Activated T-helper 1 cell treated with Interleukin-2 at 50 U/mL for 16 hours (primary cell): ENCODE data around the gene ACOD1.
"Not testable (repeated sequence)": the region's sequence is repeated elsewhere in the genome, so short reads cannot be mapped to it uniquely, and the experiment has no call there.

Experiments used
- DNase-seq: peaks from one replicate; pipeline ENCODE4 v3.0.0-alpha.2; 2020; ENCODE audit warnings: low read depth

Gene ACOD1

GRCh38 chr13:76948149-76948548, at the start of gene ACOD1:
ACOD1 (plus strand) TSS chr13:76948511; CDS start chr13:76948559, 48 bp downstream.
- DNase-seq, result no peak

- not testable (repeated sequence) for DNase-seq
These were observed 49.2 kb upstream of the ACOD1 start for GRCh38 chr13:76899066-76899465.

GRCh38 chr13:76903544-76904162, 44.7 kb upstream of the ACOD1 start:
- peak; percentile 22 for DNase-seq

- no peak for DNase-seq
These were observed 43.8 kb upstream of the ACOD1 start for GRCh38 chr13:76904507-76904906.

GRCh38 chr13:76912476-76912875, 35.8 kb upstream of the ACOD1 start:
- no peak for DNase-seq

- DNase-seq, result no peak
These were observed 34.4 kb upstream of the ACOD1 start for GRCh38 chr13:76913898-76914297.

- no peak for DNase-seq
These were observed 31.2 kb upstream of the ACOD1 start for GRCh38 chr13:76917095-76917494.

GRCh38 chr13:76917755-76918481, 30.4 kb upstream of the ACOD1 start:
- DNase-seq, result not testable (repeated sequence)

GRCh38 chr13:76921516-76921915, 26.8 kb upstream of the ACOD1 start:
- no peak for DNase-seq

GRCh38 chr13:76925115-76925514, 23.2 kb upstream of the ACOD1 start:
- DNase-seq, result no peak

- no peak for DNase-seq
These were observed 20.4 kb upstream of the ACOD1 start for GRCh38 chr13:76927955-76928354.

GRCh38 chr13:76928456-76928855, 19.9 kb upstream of the ACOD1 start:
- no peak for DNase-seq

- no peak for DNase-seq
These were observed 19.0 kb upstream of the ACOD1 start for GRCh38 chr13:76929320-76929719.

GRCh38 chr13:76929851-76930374, 18.4 kb upstream of the ACOD1 start:
- no peak for DNase-seq

GRCh38 chr13:76932076-76932475, 16.2 kb upstream of the ACOD1 start:
- no peak for DNase-seq

GRCh38 chr13:76934671-76935070, 13.6 kb upstream of the ACOD1 start:
- DNase-seq, result no peak

GRCh38 chr13:76936763-76937162, 11.5 kb upstream of the ACOD1 start:
- no peak for DNase-seq

GRCh38 chr13:76937281-76937820, 11.0 kb upstream of the ACOD1 start:
- no peak for DNase-seq

GRCh38 chr13:76939215-76939614, 9.1 kb upstream of the ACOD1 start:
- no peak for DNase-seq

GRCh38 chr13:76942363-76942762, 5.9 kb upstream of the ACOD1 start:
- DNase-seq, result no peak

- DNase-seq, result no peak
These were observed 4.7 kb upstream of the ACOD1 start for GRCh38 chr13:76943646-76944045.

- DNase-seq, result no peak
These were observed 3.9 kb upstream of the ACOD1 start for GRCh38 chr13:76944456-76944855.

- DNase-seq, result no peak
These were observed 1.8 kb downstream of the ACOD1 start for GRCh38 chr13:76950101-76950500.
